Pons (tissue), 1 donor: ENCODE measurements around the gene ALG13.
"Not testable (repeated sequence)": the region's sequence is repeated elsewhere in the genome, so short reads cannot be mapped to it uniquely, and the experiment has no call there.

Source experiments
- DNase-seq: peaks from one replicate; pipeline ENCODE4 v3.0.0-alpha.2; 2016; ENCODE audit warnings: low spot score

The ALG13 gene

DNA sequence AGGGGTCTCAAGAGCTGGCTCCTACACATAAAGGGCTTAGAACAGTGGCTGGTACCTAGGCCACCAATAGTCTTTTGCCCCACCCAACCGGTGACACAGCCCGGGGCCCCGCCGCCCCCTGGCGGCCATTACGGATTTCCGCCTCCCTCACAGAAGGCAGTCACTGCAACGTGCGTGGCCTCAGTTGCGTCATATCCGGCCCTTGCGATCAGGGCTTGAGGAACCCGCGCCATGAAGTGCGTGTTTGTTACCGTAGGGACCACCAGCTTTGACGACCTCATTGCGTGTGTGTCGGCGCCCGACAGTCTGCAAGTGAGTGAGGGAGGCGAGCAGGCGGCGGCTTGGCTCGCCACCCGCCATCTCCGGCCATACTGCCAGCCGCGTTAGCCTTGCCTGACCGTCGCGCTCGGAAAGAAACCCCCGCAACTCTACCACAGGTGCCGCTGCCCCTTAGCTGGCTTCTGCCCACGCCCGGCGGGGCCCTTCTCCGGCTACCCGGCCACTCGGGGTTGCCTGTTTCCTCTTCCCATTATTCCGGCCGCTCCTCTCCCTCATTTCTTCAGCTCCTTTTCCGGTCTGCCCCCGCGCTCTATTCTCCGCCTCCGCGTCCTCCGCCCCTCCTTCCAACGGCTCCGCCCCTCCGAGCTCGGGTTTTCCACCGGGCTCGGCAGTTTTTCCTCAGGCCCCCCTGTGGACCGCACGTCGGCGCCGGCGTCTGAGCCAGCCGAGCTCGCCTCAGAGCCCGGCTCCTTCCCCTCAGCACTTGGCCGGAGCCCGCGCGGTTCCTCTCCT, at the start of gene ALG13:
ALG13 (plus strand) TSS at position 183 of the 792 bp plus-strand sequence; CDS start at position 232, 49 bp downstream.
- peak; percentile 83 for DNase-seq

DNA sequence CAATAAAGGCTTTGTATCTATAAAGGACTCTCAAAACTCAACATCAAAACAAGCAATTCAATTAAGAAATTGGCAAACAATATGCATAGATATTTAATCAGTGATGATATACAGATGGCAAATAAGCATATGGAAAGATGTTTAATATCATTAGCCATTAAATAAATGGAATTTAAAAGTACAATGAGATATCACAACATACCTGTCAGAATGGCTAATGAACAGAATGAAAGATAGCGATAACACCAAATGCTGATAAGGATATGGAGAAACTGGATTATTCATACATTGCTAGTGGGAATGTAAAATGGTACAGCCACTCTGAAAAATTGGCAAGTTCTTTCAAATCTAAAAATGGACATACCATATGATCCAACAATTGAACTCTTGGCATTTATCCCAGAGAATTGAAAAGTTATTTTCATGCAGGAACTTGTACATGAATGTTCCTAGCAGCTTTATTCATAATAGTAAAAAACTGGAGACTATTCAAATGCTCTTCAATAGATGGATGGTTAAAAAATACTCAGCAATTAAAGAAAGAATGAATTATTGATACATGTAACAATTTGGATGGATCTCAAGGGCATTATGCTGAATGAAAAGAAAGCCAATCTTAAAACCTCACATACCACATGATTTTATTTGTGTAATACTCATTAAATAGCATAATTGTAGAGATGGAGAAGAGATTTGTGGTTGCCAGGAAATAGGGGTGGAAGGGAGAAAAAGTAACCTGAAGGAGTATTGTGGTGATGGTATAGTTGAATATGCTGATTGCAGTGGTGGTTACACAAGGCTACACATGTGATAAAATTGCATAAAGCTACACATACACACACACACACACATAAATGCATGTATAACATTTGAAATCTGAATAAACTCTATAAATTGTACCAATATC, 45.9 kb upstream of the ALG13 start:
- no peak for DNase-seq

DNA sequence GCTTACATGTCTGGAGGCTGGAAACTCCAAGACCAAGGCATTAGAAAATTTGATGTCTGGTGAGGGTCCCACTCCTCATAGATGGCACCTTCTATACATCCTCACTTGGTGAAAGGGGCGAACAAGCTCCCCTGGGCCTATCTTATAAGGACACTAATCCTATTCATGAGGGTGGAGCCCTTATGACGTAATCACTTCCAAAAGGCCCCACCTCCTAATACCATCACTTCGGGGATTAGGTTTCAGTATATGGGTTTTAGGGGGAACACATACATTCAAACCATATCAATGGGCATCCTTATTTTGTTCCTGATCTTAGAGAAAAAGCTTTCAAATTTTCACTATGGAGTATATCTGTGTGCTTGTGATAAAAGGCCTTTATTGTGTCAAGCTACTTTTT, 39.0 kb upstream of the ALG13 start:
- DNase-seq: no peak

DNA sequence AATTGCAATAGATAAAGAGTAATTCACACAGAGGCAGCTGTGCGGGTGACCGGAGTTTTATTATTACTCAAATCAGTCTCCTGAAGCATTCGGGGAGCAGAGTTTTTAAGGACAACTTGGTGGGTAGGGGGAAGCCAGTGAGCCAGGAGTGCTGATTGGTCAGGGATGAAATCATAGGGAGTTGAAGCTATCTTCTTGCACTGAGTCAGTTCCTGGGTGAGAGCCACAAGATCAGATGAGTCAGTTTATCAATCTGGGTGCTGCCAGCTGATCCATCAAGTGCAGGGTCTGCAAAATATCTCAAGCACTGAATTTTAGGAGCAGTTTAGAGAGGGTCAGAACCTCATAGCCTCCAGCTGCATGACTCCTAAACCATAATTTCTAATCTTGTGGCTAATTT, 35.8 kb upstream of the ALG13 start:
- not testable (repeated sequence) for DNase-seq

DNA sequence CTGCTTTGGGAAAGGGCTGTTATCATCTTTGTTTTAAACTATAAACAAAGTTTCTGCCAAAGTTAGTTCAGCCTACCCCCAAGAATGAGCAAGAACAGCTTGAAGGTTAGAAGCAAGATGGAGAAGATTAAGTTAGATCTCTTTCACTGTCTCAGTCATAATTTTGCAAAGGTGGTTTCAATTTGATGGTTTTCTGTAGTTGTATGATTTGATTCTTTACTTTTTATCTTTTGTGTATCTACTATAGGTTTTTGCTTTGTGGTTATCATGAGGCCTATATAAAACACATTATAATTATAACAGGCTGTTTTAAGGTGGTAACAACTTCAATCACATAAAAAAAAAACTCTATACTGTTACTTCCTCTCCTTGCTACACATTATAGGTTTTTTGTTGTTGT, 35.4 kb upstream of the ALG13 start:
- DNase-seq: no peak

DNA sequence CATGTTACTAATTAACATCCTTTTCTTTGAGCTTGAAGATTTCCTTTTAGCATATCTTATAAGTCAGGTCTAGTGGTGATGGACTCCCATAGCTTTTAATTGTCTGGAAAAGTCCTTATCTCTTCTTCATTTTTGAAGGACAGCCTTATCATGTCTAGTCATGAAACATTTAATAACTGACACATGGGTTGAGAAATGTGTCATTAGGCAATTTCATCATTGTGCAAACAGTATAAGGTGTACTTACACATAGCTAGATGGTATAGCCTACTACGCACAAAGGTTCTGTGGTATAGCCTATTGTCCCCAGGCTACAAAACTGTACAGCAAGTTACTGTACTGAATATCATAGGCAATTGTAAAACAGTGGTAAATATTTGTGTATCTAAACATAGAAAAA, 34.5 kb upstream of the ALG13 start:
- no peak for DNase-seq

DNA sequence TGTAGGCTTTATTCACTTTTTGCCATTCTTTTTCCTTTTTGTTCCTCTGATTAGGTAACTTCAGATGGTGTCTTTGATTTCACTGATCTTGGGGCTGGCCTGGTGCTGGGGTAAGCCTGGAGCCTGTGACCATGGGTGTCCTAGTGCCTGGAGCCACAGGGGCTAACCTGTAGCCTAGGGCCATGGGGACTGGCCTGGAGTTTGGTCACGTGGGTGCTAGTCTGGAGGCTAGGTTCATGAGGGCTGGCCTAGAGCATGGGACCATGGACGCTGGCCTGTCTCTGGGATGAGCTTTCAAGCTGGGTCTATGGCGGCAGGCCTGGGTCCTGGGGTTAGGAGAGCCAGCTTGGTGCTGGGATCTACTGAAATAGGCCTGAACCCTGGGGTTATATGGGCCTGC, 32.2 kb upstream of the ALG13 start:
- DNase-seq: no peak

DNA sequence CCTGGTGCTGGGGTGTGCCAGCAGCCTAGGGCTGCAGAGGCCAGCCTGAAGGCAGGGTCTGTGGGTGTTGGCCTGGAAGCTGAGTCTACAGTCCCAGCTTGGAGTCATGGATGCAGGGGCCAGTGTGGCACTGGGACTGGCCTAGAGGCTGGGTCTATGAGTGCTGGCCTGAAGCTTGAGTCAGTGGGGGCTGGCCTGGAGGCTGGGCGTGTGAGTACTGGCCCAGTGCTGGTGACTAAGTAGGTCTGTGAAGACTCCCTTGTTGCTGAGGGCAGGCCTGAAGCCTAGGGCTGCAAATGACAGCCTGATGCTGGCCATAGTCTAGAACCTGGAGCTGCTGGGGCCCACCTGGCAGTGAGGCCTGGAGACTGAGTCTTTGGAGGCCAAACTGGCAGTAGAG, 31.3 kb upstream of the ALG13 start:
- no peak for DNase-seq

DNA sequence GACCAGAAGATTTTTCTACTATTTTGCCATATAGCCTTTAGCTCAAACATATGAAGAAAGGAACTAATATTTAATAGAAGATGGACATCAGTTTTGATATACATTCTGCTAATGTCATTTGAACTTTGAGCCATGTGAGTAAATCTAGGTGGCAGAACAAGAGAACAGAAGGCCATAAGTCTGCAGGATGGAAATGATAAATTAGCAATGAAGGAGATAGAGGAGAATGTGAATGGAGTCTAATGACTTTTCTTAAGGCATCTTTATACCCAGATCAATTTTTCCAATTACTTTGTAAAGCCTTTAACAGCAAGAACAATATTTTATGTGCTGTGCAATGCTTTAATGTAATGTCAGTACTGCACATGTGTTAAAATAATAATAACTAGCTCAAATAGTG, 30.1 kb upstream of the ALG13 start:
- DNase-seq: no peak

DNA sequence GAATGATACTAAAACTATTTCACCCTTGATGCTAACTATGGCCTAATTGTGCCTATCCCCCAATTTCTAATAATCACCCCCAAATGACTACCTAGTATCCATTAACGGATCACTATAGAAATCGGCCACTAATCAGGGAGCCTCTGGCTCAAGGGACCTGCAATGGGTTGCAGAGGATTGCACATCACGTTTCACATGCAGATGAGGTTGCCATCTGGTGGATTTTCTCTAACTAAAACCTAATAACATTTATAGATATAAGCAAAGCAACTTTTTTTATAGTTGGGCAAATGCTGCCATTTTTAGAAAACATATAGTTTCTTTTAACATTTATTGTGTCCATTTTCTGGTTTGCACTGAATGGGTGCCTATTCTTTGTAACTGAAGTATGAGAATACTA, 28.3 kb upstream of the ALG13 start:
- DNase-seq: no peak

DNA sequence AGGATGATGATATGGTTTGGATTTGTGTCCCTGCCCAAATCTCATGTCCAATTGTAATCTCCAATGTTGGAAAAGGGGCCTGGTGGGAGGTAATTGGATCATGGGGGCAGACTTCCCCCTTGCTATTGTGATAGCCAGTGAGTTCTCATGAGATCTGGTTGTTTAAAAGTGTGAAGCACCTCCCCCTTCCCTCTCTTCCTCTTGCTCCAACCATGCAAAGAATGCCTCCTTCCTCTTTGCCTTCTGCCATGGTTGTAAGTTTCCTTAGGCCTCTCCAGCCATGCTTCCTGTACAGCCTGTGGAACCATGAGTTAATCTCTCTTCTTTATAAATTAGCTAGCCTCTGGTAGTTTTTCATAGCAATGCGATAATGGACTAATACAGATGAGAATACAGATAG, 19.7 kb upstream of the ALG13 start:
- DNase-seq: no peak

DNA sequence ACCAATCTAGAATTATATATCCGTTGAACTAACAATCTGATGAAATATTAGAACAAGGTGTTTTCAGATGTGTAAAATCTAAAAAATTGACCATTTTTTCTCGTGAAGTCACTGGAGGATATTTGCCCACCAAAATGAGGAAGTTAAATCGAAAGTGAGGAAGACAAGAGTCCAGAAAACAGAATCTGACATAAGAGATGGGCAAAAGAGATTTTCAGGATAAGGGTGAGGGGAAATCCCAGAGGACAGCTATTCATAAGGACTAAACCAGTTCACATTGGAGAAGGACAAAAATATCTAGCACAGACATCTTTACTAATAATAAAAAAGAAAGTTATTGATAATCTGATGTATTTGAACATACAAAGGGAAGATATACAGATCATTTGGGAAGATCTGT, 18.7 kb upstream of the ALG13 start:
- no peak for DNase-seq

DNA sequence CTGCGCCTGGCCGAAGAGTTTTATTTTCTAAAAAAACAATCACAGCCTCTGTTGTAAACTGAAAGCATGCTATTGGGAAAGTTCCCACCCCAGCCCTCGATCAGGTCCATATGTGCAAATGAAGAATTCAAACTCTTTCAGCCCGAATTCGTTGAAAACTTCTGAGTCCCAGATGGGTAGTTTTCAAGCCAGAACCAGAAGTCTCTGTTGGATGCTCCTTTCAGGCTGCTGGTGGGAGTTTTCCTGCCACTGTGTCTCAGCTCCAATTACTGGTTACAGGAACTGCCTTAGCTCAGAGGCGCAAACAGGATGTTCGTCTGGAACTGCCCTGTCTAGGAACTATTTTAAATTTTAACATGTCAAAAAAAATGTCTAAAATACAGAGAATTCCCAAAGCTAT, 9.3 kb upstream of the ALG13 start:
- DNase-seq: no peak

DNA sequence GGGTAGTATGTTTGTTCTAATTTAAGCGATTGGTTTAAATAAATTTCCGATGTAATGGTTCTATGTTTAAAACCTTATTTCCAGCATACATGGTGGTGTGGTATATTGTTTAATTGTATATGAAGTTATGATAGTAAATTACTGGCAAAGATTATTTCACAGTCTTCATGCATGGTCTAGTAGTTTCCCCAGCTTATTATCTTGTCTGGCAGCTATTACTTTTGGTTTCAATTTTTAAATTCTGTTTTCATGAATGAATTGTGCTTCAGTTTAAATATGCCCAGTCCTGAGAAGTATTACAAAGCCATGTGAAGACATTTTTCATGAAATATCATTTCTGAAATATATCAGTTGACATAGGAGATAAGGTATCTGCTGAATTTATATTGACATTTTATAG, 6.3 kb downstream of the ALG13 start:
- DNase-seq: no peak

DNA sequence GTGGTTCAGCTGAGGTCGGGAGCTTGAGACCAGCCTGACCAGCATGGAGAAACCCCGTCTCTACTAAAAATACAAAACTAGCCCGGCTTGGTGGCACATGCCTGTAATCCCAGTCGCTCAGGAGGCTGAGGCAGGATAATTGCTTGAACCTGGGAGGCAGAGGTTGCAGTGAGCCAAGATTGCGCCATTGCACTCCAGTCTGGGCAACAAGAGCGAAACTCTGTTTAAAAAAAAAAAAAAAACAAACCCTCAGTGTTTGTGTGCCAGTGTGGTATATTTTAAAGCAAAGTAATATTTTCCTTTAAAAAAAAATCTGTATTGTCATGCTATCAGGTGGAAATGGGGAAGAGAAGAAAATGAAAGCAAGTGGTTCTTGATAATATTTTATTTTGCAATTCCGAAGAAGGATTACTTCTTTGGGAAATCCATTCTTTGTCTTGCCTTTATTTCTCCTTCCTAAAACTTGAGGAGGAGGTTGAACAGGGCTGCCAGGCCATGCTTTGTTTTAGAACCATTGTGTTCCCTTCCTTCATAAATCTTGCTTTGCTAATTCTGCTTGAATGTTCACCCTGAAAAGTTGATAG, 14.4 kb downstream of the ALG13 start:
- DNase-seq: no peak

DNA sequence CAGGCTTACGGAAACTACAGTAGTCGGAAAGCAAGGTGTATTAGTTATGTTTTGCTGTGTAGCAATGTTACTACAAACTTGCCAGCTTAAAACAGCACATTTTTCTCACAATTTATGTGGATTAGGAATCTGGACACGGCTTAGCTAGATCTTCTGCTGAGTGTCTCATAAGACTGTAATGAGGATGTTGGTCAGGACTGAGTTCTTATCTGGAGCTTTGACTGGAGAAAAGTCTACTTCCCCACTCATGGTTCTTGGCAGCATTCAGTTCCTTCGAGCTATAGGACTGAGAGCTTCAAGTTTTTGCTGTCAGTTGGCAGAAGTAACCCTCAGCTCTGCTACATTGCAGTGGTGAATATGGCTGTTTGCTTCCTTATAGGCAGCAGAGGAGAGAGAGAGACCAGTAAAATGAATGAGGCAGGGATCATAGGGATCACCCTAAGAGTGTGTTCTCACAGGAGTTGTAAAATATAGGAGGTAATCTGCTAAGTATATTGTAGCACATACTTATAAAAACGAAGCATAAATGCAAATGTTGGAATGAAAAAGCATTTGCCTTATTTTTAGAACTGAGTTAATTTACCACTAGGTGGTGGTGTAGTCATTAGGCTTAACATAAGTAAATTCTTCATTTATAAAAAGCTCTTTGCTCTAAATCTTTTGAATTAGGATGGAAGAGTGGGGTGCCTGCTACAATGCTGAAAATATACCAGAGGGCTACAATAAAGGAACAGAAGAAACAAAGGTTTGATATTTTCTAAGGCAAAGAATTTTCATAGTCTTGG, 38.6 kb downstream of the ALG13 start:
- peak; percentile 4 for DNase-seq

DNA sequence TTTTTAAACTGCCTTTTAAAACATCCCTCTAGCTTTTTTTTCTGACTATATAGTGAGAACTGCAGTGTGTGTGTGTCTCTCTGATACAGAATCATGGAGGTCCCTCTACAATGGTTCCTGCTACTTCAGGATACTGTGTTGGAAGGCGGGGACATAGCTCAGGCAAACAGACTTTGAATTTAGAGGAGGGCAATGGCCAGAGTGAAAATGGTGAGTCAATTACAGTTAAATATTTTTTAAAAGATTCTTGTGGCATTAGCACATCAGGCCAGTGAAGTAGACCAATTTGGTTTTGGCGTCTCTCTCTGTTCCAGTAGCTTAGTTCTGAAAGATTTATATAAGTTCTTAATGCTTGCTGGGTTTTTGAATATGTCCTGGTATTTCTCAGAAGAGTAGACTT, 47.1 kb downstream of the ALG13 start:
- DNase-seq: no peak

DNA sequence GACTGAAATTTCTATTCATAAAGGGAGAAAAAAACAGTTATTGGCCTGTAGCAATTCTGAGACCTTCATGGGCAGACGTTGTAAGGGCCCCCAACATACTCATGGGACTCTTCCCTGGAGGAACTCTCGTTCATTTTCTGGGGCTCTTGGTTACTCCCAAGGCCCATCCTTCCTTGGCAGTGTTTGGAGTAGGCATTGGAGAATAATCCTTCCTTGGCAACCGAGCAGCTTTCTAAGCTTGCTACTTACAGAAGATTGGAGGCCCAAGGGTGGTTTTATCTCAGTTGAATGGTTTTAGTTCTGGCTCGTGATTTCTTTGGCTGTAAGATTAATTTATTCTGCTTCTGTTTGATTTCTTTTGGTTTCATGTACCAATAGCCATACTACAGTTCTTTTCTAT, 50.4 kb downstream of the ALG13 start:
- DNase-seq: no peak

DNA sequence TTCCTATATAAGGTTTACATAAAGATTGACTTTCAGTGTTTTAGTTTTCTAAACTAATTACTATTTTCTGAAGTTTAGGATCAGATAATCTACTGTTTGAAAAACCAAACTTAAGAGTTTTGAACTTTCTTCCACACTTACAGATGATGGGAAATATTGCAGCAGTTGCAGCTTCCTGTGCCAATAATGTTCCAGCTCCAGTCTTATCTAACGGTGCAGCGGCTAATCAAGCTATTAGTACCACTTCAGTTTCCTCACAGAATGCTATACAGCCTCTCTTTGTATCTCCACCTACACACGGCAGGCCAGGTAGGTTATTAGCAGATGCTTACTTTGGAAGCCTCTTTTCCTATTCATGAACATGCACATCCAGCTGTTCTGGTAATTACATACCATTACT, 55.6 kb downstream of the ALG13 start:
- DNase-seq: no peak

DNA sequence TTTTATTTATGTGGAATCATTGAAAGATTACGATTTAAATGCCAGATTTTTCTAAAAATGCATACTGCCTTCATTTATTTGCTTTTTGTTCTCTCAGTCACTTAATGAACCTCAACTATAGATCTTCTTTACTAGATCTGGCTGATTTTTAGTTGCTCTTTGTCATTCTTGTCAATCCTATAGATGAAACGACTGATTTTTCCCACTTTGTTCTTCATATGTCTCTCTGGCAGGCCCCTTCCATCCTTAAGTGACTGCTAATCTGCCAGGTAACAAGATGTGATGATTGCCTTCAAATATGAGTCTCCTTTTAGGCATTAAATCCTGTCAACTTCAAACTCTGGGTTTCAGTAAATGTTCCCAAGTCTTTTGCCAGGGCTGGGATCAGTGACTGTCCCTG, 61.0 kb downstream of the ALG13 start:
- DNase-seq: no peak

DNA sequence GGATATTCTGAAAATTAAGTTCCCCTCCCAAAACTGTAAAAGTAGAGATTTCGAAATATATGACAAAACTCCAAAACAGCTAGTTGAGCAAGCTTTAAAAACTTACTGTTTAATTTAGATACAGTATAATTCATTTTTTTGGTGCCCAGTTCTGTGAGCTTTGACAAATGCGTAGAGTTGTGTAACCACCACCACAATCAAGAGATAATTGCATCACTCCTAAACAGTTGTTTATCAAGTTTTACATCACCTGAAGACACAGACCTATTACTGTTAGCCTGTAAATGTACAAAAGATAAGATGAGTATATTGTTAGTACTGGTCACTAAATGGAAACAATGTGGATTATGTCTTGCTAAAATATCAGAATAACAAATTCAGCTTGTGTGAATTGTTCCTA, 62.3 kb downstream of the ALG13 start:
- no peak for DNase-seq

DNA sequence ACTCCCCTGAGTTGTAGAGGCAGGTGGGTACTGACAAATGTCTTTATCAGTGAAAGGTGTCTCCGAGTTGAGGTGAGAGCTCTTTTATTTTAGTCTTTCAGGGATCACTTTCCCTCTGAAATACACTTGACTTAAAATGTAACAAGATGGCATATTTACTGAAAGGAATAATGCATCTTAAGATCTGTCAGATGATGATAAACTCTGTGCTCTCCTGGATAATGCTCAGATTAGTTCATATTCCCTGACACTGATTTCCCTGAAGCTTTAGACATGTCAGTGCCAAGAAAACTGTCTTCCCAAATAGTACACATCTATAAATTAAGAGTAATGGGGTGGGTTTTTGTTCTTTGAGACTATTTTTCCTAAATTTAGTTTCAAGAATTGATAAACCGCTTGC, 75.5 kb downstream of the ALG13 start:
- no peak for DNase-seq
